Right ventricle myocardium inferior (tissue), 1 donor: ENCODE measurements around the gene MMP24. TPM values are rescaled to one million over a fixed set of nuclear protein-coding genes. Genes with fewer than 3 reads are reported as not detected.
"Not testable (repeated sequence)": the region's sequence is repeated elsewhere in the genome, so short reads cannot be mapped to it uniquely, and the experiment has no call there.

Experiments
- ATAC-seq: fragments of 200-7000 bp; cut with Tn5 transposase; one replicate; pipeline ENCODE4 v1.9.1; 2020; ENCODE audit warnings: mild to moderate bottlenecking, moderate library complexity
- DNase-seq: peaks from one replicate; pipeline ENCODE4 v3.0.0; 2021; ENCODE audit errors: missing footprints
- intact Hi-C: fragments of 100-400 bp; cut with DNase I; formaldehyde crosslinking; loops from one replicate; pipeline ENCODE4 v1.11.0; 2022
- long read RNA-seq: library from polyadenylated mRNA; unstranded; transcript quantifications from one replicate; pipeline ENCODE4 v2.0.0, GENCODE V29; 2021
- total RNA-seq: library from RNA; stranded (reverse); fragmentation: NEBNext Ultra II Directional; extraction: Animal tissue kit (Norgen Biotek cat#: 25700); gene quantifications from one replicate; pipeline ENCODE4 v1.2.1, GENCODE V29; 2021
- donor health status: DM: no; HTN: yes; CAD: no; lungs with severe emphysema.

The MMP24 gene
- total RNA-seq = 0.35 TPM
- long read RNA-seq, full-length matches to known transcripts = 1 of 3 reads
- long read RNA-seq, partial matches to known transcripts = 0 of 3 reads
- long read RNA-seq, other reads (novel, unspliced or antisense) = 2 of 3 reads

GRCh38 chr20:35226126-35226883, at the start of gene MMP24:
MMP24 (plus strand) TSS chr20:35226690; CDS start chr20:35226739, 49 bp downstream.
- no peak for ATAC-seq
- DNase-seq = no peak
- intact Hi-C loops = no loop called here

- ATAC-seq (no peak), DNase-seq (no peak)
- intact Hi-C loops = no loop called here
Measured at GRCh38 chr20:35179292-35180212, 46.9 kb upstream of the MMP24 start.

GRCh38 chr20:35180266-35180665, 46.2 kb upstream of the MMP24 start:
- intact Hi-C loops = no loop called here
- ATAC-seq = no peak
- DNase-seq = no peak

- intact Hi-C loops = no loop called here
- ATAC-seq = no peak
Measured at GRCh38 chr20:35181731-35182130, 44.8 kb upstream of the MMP24 start.

GRCh38 chr20:35186691-35187289, 39.7 kb upstream of the MMP24 start:
- DNase-seq, ATAC-seq, intact Hi-C loops: not testable (repeated sequence)

More at GRCh38 chr20:35181731-35182130, 44.8 kb upstream of the MMP24 start:
- DNase-seq = no peak

- ATAC-seq = no peak
- intact Hi-C loops = no loop called here
- DNase-seq = no peak
Measured at GRCh38 chr20:35187584-35188190, 38.8 kb upstream of the MMP24 start.

GRCh38 chr20:35189223-35189622, 37.3 kb upstream of the MMP24 start:
- intact Hi-C loops, ATAC-seq: not testable (repeated sequence)

GRCh38 chr20:35190556-35190955, 35.9 kb upstream of the MMP24 start:
- ATAC-seq (no peak), DNase-seq (no peak)
- intact Hi-C loops = no loop called here

More at GRCh38 chr20:35189223-35189622, 37.3 kb upstream of the MMP24 start:
- DNase-seq = not testable (repeated sequence)

- intact Hi-C loops = no loop called here
- no peak for DNase-seq
- ATAC-seq = no peak
Measured at GRCh38 chr20:35191419-35192117, 34.9 kb upstream of the MMP24 start.

- ATAC-seq (no peak), DNase-seq (no peak)
- intact Hi-C loops = no loop called here
Measured at GRCh38 chr20:35192118-35192872, 34.2 kb upstream of the MMP24 start.

GRCh38 chr20:35193031-35193791, 33.3 kb upstream of the MMP24 start:
- ATAC-seq, DNase-seq, intact Hi-C loops: not testable (repeated sequence)

- ATAC-seq (no peak), DNase-seq (no peak)
- intact Hi-C loops = no loop called here
Measured at GRCh38 chr20:35196313-35196712, 30.2 kb upstream of the MMP24 start.

- ATAC-seq = no peak
- DNase-seq = no peak
- intact Hi-C loops = loop anchor here (10.0 kb wide), 1 partner anchor 325 kb away; the partner anchor contains the start of genes ACSS2 and GGT7
Measured at GRCh38 chr20:35199740-35200139, 26.8 kb upstream of the MMP24 start.

- intact Hi-C loops = loop anchor here (10.0 kb wide), 1 partner anchor 325 kb away; the partner anchor contains the start of genes ACSS2 and GGT7
- ATAC-seq = no peak
Measured at GRCh38 chr20:35200267-35200666, 26.2 kb upstream of the MMP24 start.

GRCh38 chr20:35201467-35201866, 25.0 kb upstream of the MMP24 start:
- intact Hi-C loops = loop anchor here (10.0 kb wide), 1 partner anchor 327 kb away; the partner anchor contains the start of genes ACSS2 and GGT7
- ATAC-seq, DNase-seq: not testable (repeated sequence)

More at GRCh38 chr20:35200267-35200666, 26.2 kb upstream of the MMP24 start:
- DNase-seq = no peak

- no peak for ATAC-seq
- DNase-seq = no peak
- intact Hi-C loops = loop anchor here (5.0 to 10.0 kb wide), 2 partner anchors 332 to 370 kb away; partner anchors contain the start of genes ACSS2 and GGT7
Measured at GRCh38 chr20:35206802-35207201, 19.7 kb upstream of the MMP24 start.
